HCT116 (cell line): ENCODE data around the gene KCND3. TPM values are rescaled to one million over a fixed set of nuclear protein-coding genes. Genes with fewer than 3 reads are reported as not detected.

Experiments used
- ATAC-seq: fragments of 200-7000 bp; cut with Tn5 transposase; 2 replicates; pipeline ENCODE4 v1.9.1; 2020; ENCODE audit warnings: mild to moderate bottlenecking, moderate library complexity
- BruUV-seq: library from RNA; stranded (reverse); fragments of 400-500 nt; replicated peaks from 2 replicates; lab custom pipeline; 2021; lab: Mats Ljungman, UMichigan
- CTCF ChIA-PET: fragments of 300-600 bp; sonication (Branson Sonifier 250); formaldehyde crosslinking; loops from one replicate; lab custom pipeline; 2021; ENCODE audit warnings: antibody characterized with exemption; lab: Charles Lee
- POLR2A ChIA-PET: fragments of 300-600, 350-600 bp; sonication (Branson Sonifier 250); formaldehyde crosslinking; loops from one replicate; lab custom pipeline; 2021; ENCODE audit warnings: antibody characterized with exemption; lab: Charles Lee
- RAD21 ChIA-PET, 2 experiments: fragments of 300-600 bp; sonication (Branson Sonifier 250); formaldehyde crosslinking; loops; one replicate each; lab custom pipeline; 2023; ENCODE audit warnings: low total read pairs in 2 of 2; ENCODE audit not compliant: uncharacterized antibody in 2 of 2, unreplicated experiment in 2 of 2, low non-redundant PET in 1 of 2; lab: Charles Lee
- DNase-seq: peaks from one replicate; pipeline ENCODE4 v3.0.0-alpha.2; 2010; ENCODE audit warnings: low read depth, low spot score
- H2AFZ ChIP-seq: fragments of 200-600 bp; shearing (Covaris generic), sonication (generic); 2 replicates; pipeline ENCODE4 v1.6.1; 2017; ENCODE audit warnings: low read depth, mixed run types, mixed read lengths, antibody characterized with exemption, low read length; ENCODE audit not compliant: poor library complexity, severe bottlenecking
- H3K27ac ChIP-seq: 2 replicates; pipeline ENCODE4 v1.5.1; 2012; ENCODE audit warnings: low read depth, low read length
- H3K27me3 ChIP-seq: fragments of 200-600 bp; sonication (generic); 2 replicates; pipeline ENCODE4 v1.6.1; 2016; ENCODE audit warnings: mixed run types, low read length, mixed read lengths; ENCODE audit not compliant: insufficient read depth
- H3K36me3 ChIP-seq, 2 experiments: fragments of 200-500 bp in 1 of 2; fragments of 200-600 bp in 1 of 2; sonication (Bioruptor generic) in 1 of 2; sonication (generic) in 1 of 2; 2 replicates each; pipeline versions ENCODE4 v1.5.1 to v1.6.1; 2014 to 2016; ENCODE audit warnings: low read length in 2 of 2, inconsistent platforms in 1 of 2, mixed read lengths in 1 of 2, mixed run types in 1 of 2; ENCODE audit not compliant: insufficient read depth in 2 of 2, control insufficient read depth in 1 of 2
- H3K4me1 ChIP-seq, 2 experiments: fragments of 200-600 bp in 1 of 2; sonication (generic) in 1 of 2; 2 replicates each; pipeline versions ENCODE4 v1.5.1 to v1.6.1; 2012 to 2017; ENCODE audit warnings: low read length in 2 of 2, inconsistent platforms in 1 of 2, mild to moderate bottlenecking in 1 of 2, mixed read lengths in 1 of 2, mixed run types in 1 of 2, moderate library complexity in 1 of 2; ENCODE audit not compliant: insufficient read depth in 2 of 2, control insufficient read depth in 1 of 2
- H3K4me2 ChIP-seq: fragments of 200-600 bp; sonication (generic); 2 replicates; pipeline ENCODE4 v1.6.1; 2017; ENCODE audit warnings: mixed run types, low read length, mixed read lengths
- H3K4me3 ChIP-seq, 2 experiments: fragments of 200-600 bp in 1 of 2; sonication (generic) in 1 of 2; replicated peaks in 1 of 2; 2 replicates each; pipeline ENCODE4 v1.5.1; 2011 to 2016; ENCODE audit warnings: low read length in 2 of 2, control low read depth in 1 of 2, low read depth in 1 of 2, mild to moderate bottlenecking in 1 of 2, mixed read lengths in 1 of 2, mixed run types in 1 of 2
- H3K79me2 ChIP-seq: fragments of 200-600 bp; sonication (generic); 2 replicates; pipeline ENCODE4 v1.6.1; 2017; ENCODE audit warnings: mild to moderate bottlenecking, mixed run types, low read length, moderate library complexity, mixed read lengths; ENCODE audit not compliant: insufficient read depth
- H3K9ac ChIP-seq: fragments of 200-600 bp; sonication (generic); 2 replicates; pipeline ENCODE4 v1.6.1; 2016; ENCODE audit warnings: low read length, mixed read lengths
- H3K9me2 ChIP-seq: fragments of 200-600 bp; sonication (generic), shearing (Covaris generic); 2 replicates; pipeline ENCODE4 v1.6.1; 2017; ENCODE audit warnings: mixed run types, mild to moderate bottlenecking, moderate library complexity; ENCODE audit not compliant: insufficient read depth
- H3K9me3 ChIP-seq, 2 experiments: fragments of 200-500 bp in 1 of 2; fragments of 200-600 bp in 1 of 2; sonication (Bioruptor generic) in 1 of 2; sonication (generic) in 1 of 2; 2 replicates each; pipeline ENCODE4 v1.6.1; 2014 to 2017; ENCODE audit warnings: low read length in 2 of 2, mixed read lengths in 2 of 2, inconsistent platforms in 1 of 2, low read depth in 1 of 2, mild to moderate bottlenecking in 1 of 2, mixed run types in 1 of 2, moderate library complexity in 1 of 2; ENCODE audit not compliant: control insufficient read depth in 1 of 2, insufficient read depth in 1 of 2
- H4K20me1 ChIP-seq: fragments of 200-600 bp; sonication (generic), shearing (Covaris generic); 2 replicates; pipeline ENCODE4 v1.6.1; 2017; ENCODE audit warnings: mixed run types, mild to moderate bottlenecking, moderate library complexity; ENCODE audit not compliant: insufficient read depth
- CBX3 ChIP-seq: IDR thresholded peaks from 2 replicates; pipeline ENCODE4 v1.6.1; 2012; ENCODE audit warnings: low read depth
- EGR1 ChIP-seq: IDR thresholded peaks from 2 replicates; pipeline ENCODE4 v1.6.1; 2012; ENCODE audit warnings: low read depth
- EZH2 ChIP-seq: fragments of 200-600 bp; sonication (generic); IDR thresholded peaks from 2 replicates; pipeline ENCODE4 v1.6.1; 2017; ENCODE audit warnings: antibody characterized with exemption, mixed run types
- FOSL1 ChIP-seq: IDR thresholded peaks from 2 replicates; pipeline ENCODE4 v1.6.1; 2012; ENCODE audit warnings: low read depth
- JUND ChIP-seq: IDR thresholded peaks from 2 replicates; pipeline ENCODE4 v1.6.1; 2012
- REST ChIP-seq: IDR thresholded peaks from 2 replicates; pipeline ENCODE4 v1.6.1; 2012; ENCODE audit warnings: low read depth
- SP1 ChIP-seq: IDR thresholded peaks from 2 replicates; pipeline ENCODE4 v1.6.1; 2012; ENCODE audit warnings: low read depth
- SRF ChIP-seq: IDR thresholded peaks from 2 replicates; pipeline ENCODE4 v1.6.1; 2012; ENCODE audit warnings: low read depth
- TCF7L2 ChIP-seq: IDR thresholded peaks from 2 replicates; pipeline ENCODE4 v1.7.0; 2011; ENCODE audit warnings: borderline replicate concordance, inconsistent platforms; ENCODE audit not compliant: insufficient read depth, insufficient read length; ENCODE audit errors: extremely low read depth
- YY1 ChIP-seq: IDR thresholded peaks from 2 replicates; pipeline ENCODE4 v1.6.1; 2011; ENCODE audit warnings: low read length, low read depth, moderate library complexity, mild to moderate bottlenecking; ENCODE audit not compliant: insufficient replicate concordance; ENCODE audit errors: extremely low read depth
- intact Hi-C: fragments of 100-400 bp; cut with micrococcal nuclease; formaldehyde crosslinking; loops from 2 replicates; pipeline ENCODE4 v1.10.0; 2022
- total RNA-seq: library from RNA; stranded (reverse); gene quantifications from one replicate; pipeline ENCODE4 v1.2.1, GENCODE V29; 2021; ENCODE audit not compliant: unreplicated experiment
- TF ChIP-seq, protein P1 (sequence below), 3 experiments: fragments of 200-600 bp in 1 of 3; sonication (generic) in 1 of 3; IDR thresholded peaks in 2 of 3; conservative IDR thresholded peaks in 1 of 3; 2 replicates each; pipeline ENCODE4 v1.5.1; 2012 to 2017; ENCODE audit warnings: low read depth in 2 of 3, low read length in 2 of 3, antibody characterized with exemption in 1 of 3, borderline replicate concordance in 1 of 3, control low read depth in 1 of 3, mild to moderate bottlenecking in 1 of 3, mixed read lengths in 1 of 3, mixed run types in 1 of 3, moderate library complexity in 1 of 3; ENCODE audit not compliant: insufficient read depth in 1 of 3
- TF ChIP-seq, protein P2 (sequence below): IDR thresholded peaks from 2 replicates; pipeline ENCODE4 v1.6.1; 2012

Gene KCND3
- total RNA-seq, 1 experiment from 2014 or later, result 0.44 TPM

DNA sequence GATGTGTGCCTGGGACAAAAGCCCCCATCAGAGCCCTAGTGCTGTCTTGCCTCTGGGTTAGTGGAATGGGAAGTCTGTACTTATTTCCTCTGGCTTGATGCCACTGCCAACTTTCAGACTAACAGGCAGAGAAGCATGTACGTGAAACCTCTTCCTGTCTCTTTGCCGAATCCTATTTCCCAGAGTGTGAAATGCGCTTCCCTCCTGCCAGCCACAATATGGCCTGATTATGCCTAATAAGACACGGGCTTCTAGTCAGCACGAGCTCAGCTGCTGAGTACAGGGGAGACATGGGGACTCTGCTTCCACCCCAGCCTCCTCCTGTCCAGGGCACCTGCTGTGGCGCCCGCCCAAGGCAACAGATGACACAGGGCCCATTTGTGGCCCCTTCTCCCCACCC is 111.4 kb downstream of the KCND3 start:
- Histone ChIP-seq H4K20me1 (no peaks in the 10 kb centered on the region), H3K79me2 (no peaks in the 10 kb centered on the region), H2AFZ (no peak overlapping the region), H3K27ac (no peak overlapping the region), H3K9ac (no peak overlapping the region), H3K36me3 (no peaks in the 10 kb centered on the region), H3K4me2 (no peak overlapping the region), H3K27me3 (peaks cover 82% of the 10 kb centered on the region), H3K9me2 (no peaks in the 10 kb centered on the region), H3K9me3 (no peaks in the 10 kb centered on the region), H3K4me1 (no peaks in the 10 kb centered on the region), H3K4me3 (no peak overlapping the region)
- ATAC-seq, result no peak
- intact Hi-C loops, result no loop called here
- no peak for DNase-seq
- ChIA-PET POLR2A (no interaction called here), RAD21 (no interaction called here), CTCF (no interaction called here)
- BruUV-seq, result no TSS peak
- TF ChIP-seq EZH2 (no peak), EGR1 (no peak), SP1 (no peak), FOSL1 (no peak)
- TF ChIP-seq, protein P1, sequence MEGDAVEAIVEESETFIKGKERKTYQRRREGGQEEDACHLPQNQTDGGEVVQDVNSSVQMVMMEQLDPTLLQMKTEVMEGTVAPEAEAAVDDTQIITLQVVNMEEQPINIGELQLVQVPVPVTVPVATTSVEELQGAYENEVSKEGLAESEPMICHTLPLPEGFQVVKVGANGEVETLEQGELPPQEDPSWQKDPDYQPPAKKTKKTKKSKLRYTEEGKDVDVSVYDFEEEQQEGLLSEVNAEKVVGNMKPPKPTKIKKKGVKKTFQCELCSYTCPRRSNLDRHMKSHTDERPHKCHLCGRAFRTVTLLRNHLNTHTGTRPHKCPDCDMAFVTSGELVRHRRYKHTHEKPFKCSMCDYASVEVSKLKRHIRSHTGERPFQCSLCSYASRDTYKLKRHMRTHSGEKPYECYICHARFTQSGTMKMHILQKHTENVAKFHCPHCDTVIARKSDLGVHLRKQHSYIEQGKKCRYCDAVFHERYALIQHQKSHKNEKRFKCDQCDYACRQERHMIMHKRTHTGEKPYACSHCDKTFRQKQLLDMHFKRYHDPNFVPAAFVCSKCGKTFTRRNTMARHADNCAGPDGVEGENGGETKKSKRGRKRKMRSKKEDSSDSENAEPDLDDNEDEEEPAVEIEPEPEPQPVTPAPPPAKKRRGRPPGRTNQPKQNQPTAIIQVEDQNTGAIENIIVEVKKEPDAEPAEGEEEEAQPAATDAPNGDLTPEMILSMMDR (IDR thresholded peaks at IDR 0.05 in 2 of 3, conservative IDR thresholded peaks at IDR 0.05 in 1 of 3; ENCODE audit: borderline replicate concordance in 1 of 3, insufficient read depth in 1 of 3, low read depth in 2 of 3, low read length in 2 of 3), result no peak
- TF ChIP-seq, protein P2, sequence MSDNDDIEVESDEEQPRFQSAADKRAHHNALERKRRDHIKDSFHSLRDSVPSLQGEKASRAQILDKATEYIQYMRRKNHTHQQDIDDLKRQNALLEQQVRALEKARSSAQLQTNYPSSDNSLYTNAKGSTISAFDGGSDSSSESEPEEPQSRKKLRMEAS, result no peak

GRCh38 chr1:111876631-111877030 is 112.8 kb downstream of the KCND3 start:
- Histone ChIP-seq H3K27ac (no peak overlapping the region), H3K36me3 (no peaks in the 10 kb centered on the region), H2AFZ (no peak overlapping the region), H3K4me1 (no peaks in the 10 kb centered on the region), H4K20me1 (no peaks in the 10 kb centered on the region), H3K9me3 (no peaks in the 10 kb centered on the region), H3K79me2 (no peaks in the 10 kb centered on the region), H3K9me2 (no peaks in the 10 kb centered on the region), H3K4me2 (no peak overlapping the region), H3K4me3 (no peak overlapping the region), H3K27me3 (peaks cover 90% of the 10 kb centered on the region), H3K9ac (no peak overlapping the region)
- DNase-seq, result no peak
- ATAC-seq, result no peak
- POLR2A ChIA-PET, result no interaction called here
- RAD21 ChIA-PET, result no interaction called here
- intact Hi-C loops, result no loop called here
- CTCF ChIA-PET, result no interaction called here
- no TSS peak for BruUV-seq
- no peak for TF ChIP-seq REST
- no peak for TF ChIP-seq SP1
- TF ChIP-seq YY1, result no peak
- no peak for TF ChIP-seq CBX3
- TF ChIP-seq TCF7L2, result no peak
- no peak for TF ChIP-seq SRF
- TF ChIP-seq, protein P2, result no peak
- no peak for TF ChIP-seq JUND
